Tibial nerve (tissue), 4 donors: ENCODE measurements around the gene GPR3. TPM values are rescaled to one million over a fixed set of nuclear protein-coding genes. Genes with fewer than 3 reads are reported as not detected.

ENCODE experiments used
- DNase-seq, 2 donors: peaks; one replicate each; pipeline ENCODE4 v3.0.0-alpha.2; 2019; ENCODE audit warnings: low spot score in 2 of 2
- H3K27ac ChIP-seq, 4 donors: fragments of 200-600 bp; sonication (generic) in 3 of 4; one replicate each; pipeline ENCODE4 v1.5.1; 2017 to 2019; ENCODE audit warnings: mild to moderate bottlenecking in 1 of 4
- H3K27me3 ChIP-seq, 2 donors: fragments of 200-600 bp; sonication (generic) in 1 of 2; one replicate each; pipeline versions ENCODE4 v1.5.1 to v1.6.0; 2017 to 2019
- H3K36me3 ChIP-seq, 3 donors: fragments of 200-600 bp; sonication (generic); one replicate each; pipeline ENCODE4 v1.5.1; 2018 to 2019
- H3K4me1 ChIP-seq, 4 donors: fragments of 200-600 bp; sonication (generic) in 3 of 4; one replicate each; pipeline ENCODE4 v1.5.1; 2017 to 2019
- H3K4me3 ChIP-seq, 4 donors: fragments of 200-600 bp; sonication (generic) in 3 of 4; one replicate each; pipeline ENCODE4 v1.5.1; 2017 to 2019; ENCODE audit warnings: mild to moderate bottlenecking in 1 of 4, moderate library complexity in 1 of 4
- H3K9me3 ChIP-seq, 4 donors: fragments of 200-600 bp; sonication (generic) in 3 of 4; one replicate each; pipeline ENCODE4 v1.5.1; 2017 to 2019
- EP300 ChIP-seq, 2 donors: sonication (generic); formaldehyde crosslinking; IDR thresholded peaks; one replicate each; pipeline ENCODE4 v1.6.1; 2017; ENCODE audit warnings: antibody characterized with exemption in 2 of 2, mild to moderate bottlenecking in 1 of 2
- POLR2A ChIP-seq, 2 donors: fragments of 450-650 bp; IDR thresholded peaks; one replicate each; pipeline ENCODE4 v1.6.1; 2017; ENCODE audit warnings: antibody characterized with exemption in 2 of 2, mild to moderate bottlenecking in 2 of 2, moderate library complexity in 2 of 2
- WGBS, 2 donors: methylation state at CpG; one replicate each; pipeline ENCODE4 v1.1.5; 2018; 5-methylcytosine and 5-hydroxymethylcytosine counted together
- total RNA-seq, 4 donors: library from RNA; depleted of rRNA; stranded (reverse); fragments of >200 nt; gene quantifications; one replicate each; pipeline ENCODE4 v1.1.0, GENCODE V29; 2016
- TF ChIP-seq, protein P1 (sequence below), 5 experiments: fragments of 200-600 bp in 3 of 5; fragments of 450-650 bp in 2 of 5; sonication (generic) in 3 of 5; IDR thresholded peaks; one replicate each; pipeline ENCODE4 v1.5.1; 2016 to 2019; ENCODE audit warnings: antibody characterized with exemption in 5 of 5, mild to moderate bottlenecking in 3 of 5, moderate library complexity in 2 of 5

The GPR3 gene
- total RNA-seq, 4 donors from 2014 or later: not detected

DNA sequence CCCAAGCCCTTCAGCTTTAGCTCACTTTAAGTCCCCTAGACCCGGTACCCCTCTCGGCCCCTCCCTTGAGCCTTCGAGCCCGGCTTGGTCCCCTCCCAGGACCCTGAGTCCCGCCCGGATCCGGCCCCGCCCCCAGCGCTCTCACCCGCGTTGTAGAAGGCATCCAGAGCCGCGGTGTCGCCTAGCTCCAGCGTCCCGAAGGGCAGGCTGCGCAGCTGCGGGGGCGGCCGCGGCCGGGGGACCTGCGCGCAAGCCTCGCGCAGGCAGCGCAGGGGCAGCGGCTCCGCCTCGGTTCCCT is 26.4 kb upstream of the GPR3 start:
- Histone ChIP-seq H3K27ac (peak overlapping the region; percentile 95 to 100 (median 97)), H3K36me3 (peaks cover 0 to 37% (median 6%) of the 10 kb centered on the region in 3 donors), H3K27me3 (no peaks in the 10 kb centered on the region), H3K4me3 (peak overlapping the region; percentile 66 to 82 (median 74)), H3K4me1 (peaks cover 0 to 52% (median 33%) of the 10 kb centered on the region in 4 donors), H3K9me3 (no peaks in the 10 kb centered on the region)
- DNase-seq: peak; percentile 80 to 86
- WGBS, 2 donors: 0 to 3% methylated on average over 15 to 16 of the region's 30 CpGs
- TF ChIP-seq EP300 (IDR thresholded peaks at IDR 0.05) (no peak), POLR2A (IDR thresholded peaks at IDR 0.05) (peak in 1 of 2 donors; percentile 35)

DNA sequence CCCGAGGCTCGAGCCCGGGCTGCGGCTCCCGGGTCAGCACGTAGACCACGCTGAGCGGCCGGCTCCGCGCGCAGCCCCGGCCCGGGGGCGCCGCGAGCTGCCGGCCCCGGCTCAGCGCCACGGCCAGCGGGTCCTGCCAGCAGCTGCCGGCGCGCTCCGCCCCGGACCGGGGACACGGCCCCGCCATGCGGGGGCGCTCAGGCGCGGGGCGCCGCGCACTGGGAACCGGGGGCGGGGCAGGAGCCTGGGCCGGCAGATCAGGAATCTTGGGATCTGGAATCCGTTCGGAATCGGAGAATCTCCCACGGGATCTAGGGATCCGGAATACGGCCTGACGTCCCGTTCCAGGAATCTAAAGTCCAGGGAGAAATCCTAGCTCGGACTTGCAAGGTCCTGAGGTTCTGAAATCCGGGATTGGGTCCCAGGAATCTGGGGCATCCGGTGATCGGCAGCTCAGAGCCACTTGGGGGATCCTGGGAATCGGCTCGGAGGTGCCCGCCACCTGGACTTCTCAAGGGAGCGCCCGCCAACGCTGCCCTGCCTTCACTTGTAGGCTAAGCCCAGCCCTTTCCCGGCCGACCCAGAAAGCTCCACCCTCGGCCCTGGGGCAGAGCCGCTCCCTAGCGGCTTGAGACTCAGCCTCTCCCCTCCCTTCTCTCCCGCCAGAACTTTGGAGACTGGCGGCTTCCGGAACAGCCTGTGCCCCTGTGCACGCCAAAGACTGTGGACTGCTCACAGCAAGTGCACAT is 25.8 kb upstream of the GPR3 start, which contains the start of gene MAP3K6:
Gene MAP3K6 (minus strand): TSS at position 551 of the 749 bp plus-strand sequence. CDS start 364 bp downstream, at position 187.
- peak; percentile 65 to 80 for TF ChIP-seq POLR2A (IDR thresholded peaks at IDR 0.05)
- TF ChIP-seq EP300 (IDR thresholded peaks at IDR 0.05): peak; percentile 34 to 93
- TF ChIP-seq, protein P1, sequence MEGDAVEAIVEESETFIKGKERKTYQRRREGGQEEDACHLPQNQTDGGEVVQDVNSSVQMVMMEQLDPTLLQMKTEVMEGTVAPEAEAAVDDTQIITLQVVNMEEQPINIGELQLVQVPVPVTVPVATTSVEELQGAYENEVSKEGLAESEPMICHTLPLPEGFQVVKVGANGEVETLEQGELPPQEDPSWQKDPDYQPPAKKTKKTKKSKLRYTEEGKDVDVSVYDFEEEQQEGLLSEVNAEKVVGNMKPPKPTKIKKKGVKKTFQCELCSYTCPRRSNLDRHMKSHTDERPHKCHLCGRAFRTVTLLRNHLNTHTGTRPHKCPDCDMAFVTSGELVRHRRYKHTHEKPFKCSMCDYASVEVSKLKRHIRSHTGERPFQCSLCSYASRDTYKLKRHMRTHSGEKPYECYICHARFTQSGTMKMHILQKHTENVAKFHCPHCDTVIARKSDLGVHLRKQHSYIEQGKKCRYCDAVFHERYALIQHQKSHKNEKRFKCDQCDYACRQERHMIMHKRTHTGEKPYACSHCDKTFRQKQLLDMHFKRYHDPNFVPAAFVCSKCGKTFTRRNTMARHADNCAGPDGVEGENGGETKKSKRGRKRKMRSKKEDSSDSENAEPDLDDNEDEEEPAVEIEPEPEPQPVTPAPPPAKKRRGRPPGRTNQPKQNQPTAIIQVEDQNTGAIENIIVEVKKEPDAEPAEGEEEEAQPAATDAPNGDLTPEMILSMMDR (IDR thresholded peaks at IDR 0.05): peak; percentile 16 to 73 (median 45)
- WGBS, 2 donors: 0 to 2% methylated on average over 26 of the region's 67 CpGs
- no peaks in the 10 kb centered on the region for H3K9me3 ChIP-seq
- no peaks in the 10 kb centered on the region for H3K27me3 ChIP-seq
- DNase-seq: peak; percentile 83 to 85
- H3K4me1 ChIP-seq: peaks cover 0 to 52% (median 33%) of the 10 kb centered on the region in 4 donors
- H3K36me3 ChIP-seq: peaks cover 0 to 32% (median 6%) of the 10 kb centered on the region in 3 donors
- peak within 1 kb of the TSS; percentile 66 to 82 (median 74) for H3K4me3 ChIP-seq
- H3K27ac ChIP-seq: peak within 1 kb of the TSS; percentile 95 to 100 (median 97)

DNA sequence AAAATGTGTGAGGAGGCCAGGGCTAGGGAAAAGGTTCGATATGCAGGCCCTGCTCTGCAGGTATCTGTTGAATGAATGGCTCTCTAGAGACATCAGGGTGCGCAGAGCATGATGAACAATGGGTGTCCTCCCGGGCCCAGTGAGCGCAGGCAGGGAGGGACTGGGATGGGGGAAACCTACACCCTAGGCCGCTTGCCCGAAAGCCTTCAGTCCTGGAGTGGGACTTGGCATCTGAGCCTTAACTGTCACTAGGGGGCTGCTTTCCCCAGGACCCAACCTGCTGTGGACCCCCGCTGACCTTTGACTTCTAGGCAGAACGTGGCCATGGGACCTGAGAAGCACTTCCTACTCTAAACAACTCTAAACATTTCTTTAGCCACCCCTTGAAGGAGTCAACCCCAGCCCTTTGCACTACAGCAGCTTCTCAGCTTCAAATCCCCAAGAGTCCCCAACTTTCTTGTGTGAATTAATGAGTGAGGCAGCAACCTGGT is 25.2 kb upstream of the GPR3 start:
- H3K4me1 ChIP-seq: peaks cover 0 to 52% (median 33%) of the 10 kb centered on the region in 4 donors
- H3K27me3 ChIP-seq: no peaks in the 10 kb centered on the region
- peaks cover 0 to 26% (median 6%) of the 10 kb centered on the region in 3 donors for H3K36me3 ChIP-seq
- H3K9me3 ChIP-seq: no peaks in the 10 kb centered on the region
- 21 to 37% methylated on average over 8 of the region's 8 CpGs for WGBS, 2 donors
- DNase-seq: no peak
- peak overlapping the region; percentile 95 to 100 (median 97) for H3K27ac ChIP-seq
- H3K4me3 ChIP-seq: peak overlapping the region; percentile 66 to 82 (median 74)
- TF ChIP-seq EP300 (IDR thresholded peaks at IDR 0.05): no peak
- no peak for TF ChIP-seq POLR2A (IDR thresholded peaks at IDR 0.05)
- TF ChIP-seq, protein P1 (IDR thresholded peaks at IDR 0.05): peak in 1 of 5 experiments; percentile 1

DNA sequence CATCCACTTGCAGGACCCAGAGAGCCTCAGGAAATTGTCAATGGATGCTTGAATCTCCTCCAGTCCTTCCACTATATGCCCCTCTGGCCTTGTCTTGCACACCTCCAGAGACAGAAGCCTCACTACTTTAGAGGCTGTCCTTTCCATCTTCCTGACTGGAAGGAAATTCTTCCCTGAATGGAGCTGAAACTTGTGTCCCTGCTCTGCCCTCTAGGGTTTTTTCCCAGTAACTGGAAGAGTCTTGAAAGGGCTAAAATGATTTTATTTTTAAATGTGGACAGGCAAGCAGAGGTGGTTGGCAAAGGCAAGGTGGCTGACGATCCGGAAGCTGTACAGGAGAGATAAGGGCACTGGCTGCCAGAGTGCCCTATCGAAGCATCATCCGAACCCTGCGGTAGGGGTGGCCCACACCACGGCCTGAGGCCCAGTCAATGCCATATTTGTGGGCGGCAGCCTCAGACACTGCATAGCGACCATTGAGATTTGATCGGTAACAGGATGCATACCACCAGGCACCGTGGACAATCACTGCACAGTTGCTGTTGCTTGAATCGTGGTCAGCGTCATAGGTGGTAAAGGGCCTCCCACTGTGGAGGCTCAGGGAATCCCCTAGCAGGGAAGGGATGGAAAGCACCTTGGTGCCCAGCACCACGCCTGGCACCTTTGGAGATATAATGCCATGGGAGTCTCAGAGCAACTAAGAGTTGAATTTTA is 23.4 kb upstream of the GPR3 start:
- Histone ChIP-seq H3K27me3 (no peaks in the 10 kb centered on the region), H3K9me3 (no peaks in the 10 kb centered on the region), H3K4me3 (no peak overlapping the region), H3K36me3 (peaks cover 0 to 8% (median 0%) of the 10 kb centered on the region in 3 donors), H3K4me1 (peaks cover 0 to 43% (median 32%) of the 10 kb centered on the region in 4 donors), H3K27ac (peak overlapping the region in 3 of 4 donors; percentile 20 to 65 (median 36))
- WGBS, 2 donors: 68 to 81% methylated on average over 12 to 13 of the region's 13 CpGs
- no peak for TF ChIP-seq EP300 (IDR thresholded peaks at IDR 0.05)
- TF ChIP-seq POLR2A (IDR thresholded peaks at IDR 0.05): no peak
- TF ChIP-seq, protein P1 (IDR thresholded peaks at IDR 0.05): peak in 2 of 5 experiments; percentile 9 to 20
- DNase-seq: no peak

DNA sequence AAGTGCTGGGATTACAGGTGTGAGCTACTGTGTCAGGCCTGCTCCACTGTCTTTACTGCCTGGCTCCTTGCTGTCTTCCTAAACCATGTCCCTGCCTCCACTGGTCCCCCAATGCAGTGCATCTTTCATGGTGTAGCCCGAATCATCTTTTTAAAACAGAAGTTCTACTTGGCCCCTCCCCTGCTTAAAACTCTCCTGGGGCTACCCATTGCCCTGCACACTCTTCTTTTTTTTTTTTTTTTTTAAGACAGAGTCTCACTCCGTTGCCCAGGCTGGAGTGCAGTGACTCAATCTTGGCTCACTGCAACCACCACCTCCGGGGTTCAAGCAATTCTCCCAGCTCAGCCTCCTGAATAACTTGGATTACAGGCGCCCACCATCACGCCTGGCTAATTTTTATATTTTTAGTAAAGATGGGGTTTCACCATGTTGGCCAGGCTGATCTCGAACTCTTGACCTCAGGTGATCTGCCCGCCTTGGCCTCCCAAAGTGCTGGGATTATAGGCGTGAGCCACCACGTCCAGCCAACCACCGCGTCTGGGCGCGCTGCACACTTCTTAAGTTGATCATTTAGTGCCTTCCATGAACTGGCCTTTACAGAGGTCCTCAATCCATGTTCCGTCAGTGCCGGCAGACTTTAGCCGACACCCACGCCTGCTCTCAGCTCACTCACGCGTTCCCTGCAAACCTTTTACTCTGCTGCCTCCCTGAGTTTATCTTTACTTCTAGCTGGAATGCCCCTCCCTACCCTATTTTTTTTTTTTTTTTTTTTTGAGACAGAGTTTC is 20.2 kb upstream of the GPR3 start:
- H3K27me3 ChIP-seq: no peaks in the 10 kb centered on the region
- H3K27ac ChIP-seq: no peak overlapping the region
- no peaks in the 10 kb centered on the region for H3K9me3 ChIP-seq
- H3K36me3 ChIP-seq: no peaks in the 10 kb centered on the region
- WGBS, 2 donors: 82 to 86% methylated on average over 19 of the region's 19 CpGs
- TF ChIP-seq EP300 (IDR thresholded peaks at IDR 0.05) (no peak), POLR2A (IDR thresholded peaks at IDR 0.05) (no peak)
- TF ChIP-seq, protein P1 (IDR thresholded peaks at IDR 0.05): no peak
- H3K4me1 ChIP-seq: peaks cover 0 to 25% (median 15%) of the 10 kb centered on the region in 4 donors
- DNase-seq: no peak
- no peak overlapping the region for H3K4me3 ChIP-seq
